ENCODE results near the gene INSRR.
A peak's percentile ranks its signal among the peaks of the same experiment; 100 is the strongest.

Gene INSRR

DNA sequence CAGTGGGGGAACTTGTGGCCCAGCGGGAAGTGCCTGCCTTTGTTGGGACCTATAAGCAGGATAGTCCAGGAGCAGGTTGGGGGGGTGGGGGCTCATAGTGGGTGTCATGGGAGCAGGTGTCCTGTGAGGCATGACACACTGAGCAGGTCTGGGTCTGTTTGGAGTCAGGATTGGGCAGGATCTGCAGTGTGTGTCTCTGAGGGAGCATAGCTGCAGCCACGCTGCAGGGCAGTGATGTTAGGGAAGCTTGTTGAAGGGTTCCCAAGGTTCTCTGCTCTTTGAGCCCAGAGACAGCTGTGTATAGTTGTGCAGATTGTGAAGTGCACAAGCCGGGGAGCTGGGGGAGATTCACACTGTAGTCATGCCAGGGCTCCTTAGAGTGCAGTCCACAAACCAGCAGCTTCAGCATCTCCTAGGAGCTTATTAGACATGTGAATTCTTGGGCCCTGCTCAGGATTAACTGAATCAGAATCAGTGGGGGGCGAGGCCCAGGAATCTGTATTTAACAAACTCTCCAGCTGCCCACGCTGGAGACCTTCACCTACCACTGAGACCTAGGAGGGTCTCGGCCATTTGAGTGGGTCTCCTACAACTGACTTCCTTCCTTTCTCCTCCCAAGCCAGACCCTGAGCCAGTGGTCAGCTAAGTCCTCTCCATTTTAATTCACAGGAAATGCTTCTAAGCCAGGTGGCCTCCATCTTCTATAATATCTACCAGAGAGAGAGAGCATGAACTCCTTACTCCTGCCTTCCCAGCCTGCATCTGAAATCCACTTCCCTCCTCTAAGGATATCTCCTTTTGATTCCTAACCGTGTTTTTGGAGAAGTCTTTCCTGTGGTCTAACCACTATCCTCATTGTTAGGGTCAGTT, 11.1 kb downstream of the INSRR start:
- no peak for DNase-seq

GRCh38 chr1:156846643-156847042, 12.3 kb downstream of the INSRR start:
- DNase-seq = no peak

DNA sequence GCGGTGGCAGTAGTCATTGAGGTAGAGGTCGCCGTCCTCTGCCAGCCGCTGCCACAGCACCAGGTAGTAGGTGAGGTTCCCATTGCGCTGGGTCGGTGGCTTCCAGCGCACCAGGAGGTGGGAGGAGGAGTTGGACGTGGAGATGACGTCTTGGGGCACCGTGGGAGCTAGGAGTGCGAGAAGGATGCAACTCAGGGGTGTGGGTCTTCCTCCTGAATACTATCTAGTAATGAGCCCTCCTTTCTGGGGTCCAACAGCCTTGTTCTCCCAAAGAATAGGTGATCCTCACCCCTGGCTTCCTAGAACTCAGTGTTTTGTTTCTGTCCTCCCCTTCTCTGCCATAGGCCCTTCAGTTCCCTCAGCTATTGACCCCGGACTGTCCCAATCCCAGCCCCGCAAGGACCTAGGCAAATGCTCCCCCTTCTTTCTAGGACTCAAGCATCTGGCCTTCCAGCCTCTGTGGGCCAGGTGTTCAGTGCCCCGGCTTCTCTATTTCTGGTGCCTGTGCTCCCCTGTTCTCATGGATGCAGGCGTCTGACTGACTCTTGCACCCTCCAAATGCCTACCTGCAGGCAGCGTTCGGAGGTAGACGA, 12.9 kb downstream of the INSRR start:
- DNase-seq = no peak

GRCh38 chr1:156845055-156845952, 13.6 kb downstream of the INSRR start:
- DNase-seq = peak; percentile 66

DNA sequence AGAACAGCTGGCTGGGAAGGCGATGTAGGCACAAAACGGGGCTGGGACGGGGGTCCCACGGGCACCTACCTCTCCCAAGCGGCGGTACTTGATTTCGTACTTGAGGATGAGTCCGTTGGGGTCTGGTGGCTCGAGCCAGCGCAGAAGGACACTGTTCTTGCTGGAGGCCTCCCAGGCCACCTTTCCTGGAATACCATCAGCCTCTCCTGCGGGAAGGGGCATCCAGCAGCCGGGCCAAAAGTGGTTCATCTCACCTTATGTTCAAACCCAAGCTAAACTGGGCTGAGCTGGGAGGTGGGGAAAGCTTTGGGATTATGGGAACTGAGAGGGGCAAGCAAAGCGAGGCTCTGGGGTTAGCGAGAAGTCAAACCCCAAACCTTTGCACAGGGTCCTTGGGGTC, 14.3 kb downstream of the INSRR start:
- no peak for DNase-seq

DNA sequence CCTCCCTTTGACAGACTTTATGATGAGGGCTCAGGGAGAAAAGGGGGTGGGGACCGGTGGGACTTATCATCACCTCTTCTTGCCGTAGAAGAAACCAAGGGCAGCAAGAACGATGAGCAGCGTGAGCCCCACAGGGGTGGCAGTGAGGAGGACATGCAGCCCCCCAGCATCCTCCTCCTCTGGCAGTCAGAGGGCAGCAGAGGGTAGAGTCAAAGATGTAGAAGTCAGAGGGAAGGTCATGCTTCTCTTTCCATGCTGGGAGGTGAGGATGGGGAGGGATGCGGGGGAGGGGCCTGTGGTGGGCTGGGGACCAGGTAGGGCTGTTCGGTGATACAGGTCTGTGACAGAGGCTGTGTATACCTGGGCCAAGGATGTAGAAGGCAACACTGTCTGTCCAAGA, 14.8 kb downstream of the INSRR start:
- no peak for DNase-seq

DNA sequence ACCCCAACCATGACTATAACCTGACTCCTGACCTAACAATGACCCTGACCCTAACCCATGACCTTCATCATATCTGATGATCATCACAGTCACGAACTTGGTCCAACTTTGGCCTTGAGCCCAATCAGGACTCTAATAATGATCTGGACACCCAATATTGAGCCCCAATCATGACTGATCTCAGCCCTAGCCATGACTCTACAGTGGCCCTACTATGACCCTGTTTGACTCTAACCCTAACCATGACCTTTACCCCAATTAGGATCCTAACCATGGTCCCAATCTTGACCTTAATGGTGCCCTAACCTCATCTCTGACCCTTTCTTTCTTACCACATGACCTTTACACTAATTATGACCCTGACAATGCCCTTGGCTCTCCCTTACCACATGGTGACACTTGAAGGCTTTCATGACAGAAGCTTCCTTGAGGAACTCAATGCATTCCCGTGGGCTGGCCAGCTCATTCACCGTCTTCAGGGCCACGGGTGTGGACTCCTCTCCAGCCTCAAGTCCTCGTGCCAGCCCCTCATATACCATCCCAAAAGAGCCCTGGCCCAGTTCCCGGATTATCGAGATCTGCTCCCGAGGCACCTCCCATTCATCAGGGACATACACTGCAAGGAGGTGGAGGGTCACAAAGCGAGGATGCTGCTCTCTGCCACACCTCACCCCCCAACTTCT, 16.2 kb downstream of the INSRR start:
- DNase-seq = no peak

- no peak for DNase-seq
Measured at GRCh38 chr1:156841295-156841855, 17.5 kb downstream of the INSRR start.

GRCh38 chr1:156840898-156841279, 18.0 kb downstream of the INSRR start:
- no peak for DNase-seq

DNA sequence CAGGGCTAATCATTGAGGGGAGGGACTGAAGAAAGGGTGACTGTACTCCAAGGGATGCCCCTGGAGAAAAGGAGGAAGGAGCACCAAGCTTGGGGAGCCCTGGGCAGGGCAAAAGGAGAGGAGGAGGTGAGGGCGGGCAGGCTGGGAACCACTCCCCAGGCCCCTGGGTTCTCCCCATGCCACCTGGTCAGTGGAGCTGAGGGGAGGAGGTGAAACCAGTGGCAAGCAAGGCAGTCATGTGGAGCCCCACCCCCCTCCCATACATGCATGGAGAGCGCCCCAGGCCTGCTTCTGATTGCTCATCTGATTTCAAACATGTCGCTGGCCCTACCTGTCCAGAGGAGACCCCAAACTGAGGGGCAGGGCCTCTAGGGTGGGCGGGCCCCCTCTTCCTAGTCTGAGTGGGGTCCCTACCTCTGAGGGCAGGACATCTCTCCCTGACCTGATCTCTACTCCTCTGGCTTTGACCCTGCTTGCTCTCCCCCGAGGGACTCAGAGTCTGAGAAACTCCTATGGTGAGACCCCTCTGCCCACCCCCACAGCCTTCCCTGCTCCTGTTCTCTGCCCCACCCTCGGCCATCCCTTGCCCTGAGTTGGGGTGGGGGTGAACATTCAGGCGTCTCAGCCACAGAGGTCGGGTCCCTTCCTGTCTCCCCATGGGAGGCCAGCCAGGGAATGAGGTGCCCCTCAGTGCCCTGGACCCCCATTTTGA, 18.6 kb downstream of the INSRR start:
- DNase-seq = no peak

DNA sequence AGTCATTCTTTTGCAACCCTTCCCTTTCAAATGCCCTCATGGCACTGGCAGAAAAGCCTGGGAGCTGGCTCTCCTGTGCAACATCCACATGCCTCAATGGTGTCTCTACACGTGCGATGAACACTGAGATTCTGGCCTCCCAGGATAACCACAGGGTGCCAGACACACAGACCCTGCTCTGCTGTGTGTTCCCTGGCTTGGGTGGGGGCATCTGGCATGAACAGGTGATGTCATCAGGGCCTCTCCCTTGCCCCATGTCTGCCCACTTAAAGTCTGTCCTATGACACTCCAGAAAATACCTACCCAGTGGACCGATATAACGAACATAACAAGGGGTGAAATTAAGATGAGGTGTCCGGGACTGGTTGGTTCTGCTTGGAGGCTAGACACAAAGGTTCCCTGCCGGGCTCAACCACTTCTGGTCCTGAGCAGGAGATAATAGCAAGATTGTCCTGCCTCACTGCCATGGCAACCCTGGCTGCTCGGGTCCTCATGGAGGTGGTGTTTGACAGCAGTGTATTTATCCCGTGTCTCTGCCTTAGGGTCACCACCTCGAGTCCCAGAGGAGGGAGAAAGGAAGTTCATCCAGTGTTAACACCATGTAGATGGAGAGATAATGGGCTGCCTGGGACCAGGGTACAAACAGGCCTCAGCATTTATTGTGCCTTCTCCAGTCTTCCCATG, 19.3 kb downstream of the INSRR start:
- DNase-seq = no peak

DNA sequence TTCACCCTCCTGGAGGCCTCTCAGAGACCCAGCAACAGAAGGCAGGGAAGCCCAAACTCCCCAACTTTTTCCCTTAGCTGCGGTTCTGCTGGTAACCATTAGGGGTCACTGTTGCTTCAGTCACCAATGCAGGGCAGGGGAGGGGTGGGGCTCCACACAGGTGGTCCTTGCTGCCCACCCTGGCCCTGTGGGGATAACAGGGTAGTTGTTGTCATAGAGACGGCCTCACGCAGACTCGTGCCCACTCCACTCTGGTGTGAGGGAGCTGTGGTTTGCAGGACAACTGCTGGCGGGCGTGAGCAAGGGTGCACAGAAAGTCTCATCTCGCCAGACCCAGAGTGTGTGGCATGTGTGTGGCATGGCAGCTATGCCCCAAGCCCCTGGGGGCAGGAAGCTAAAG, 19.9 kb downstream of the INSRR start:
- DNase-seq = peak; percentile 71

- DNase-seq = no peak
Measured at GRCh38 chr1:156836892-156837291, 22.0 kb downstream of the INSRR start.

DNA sequence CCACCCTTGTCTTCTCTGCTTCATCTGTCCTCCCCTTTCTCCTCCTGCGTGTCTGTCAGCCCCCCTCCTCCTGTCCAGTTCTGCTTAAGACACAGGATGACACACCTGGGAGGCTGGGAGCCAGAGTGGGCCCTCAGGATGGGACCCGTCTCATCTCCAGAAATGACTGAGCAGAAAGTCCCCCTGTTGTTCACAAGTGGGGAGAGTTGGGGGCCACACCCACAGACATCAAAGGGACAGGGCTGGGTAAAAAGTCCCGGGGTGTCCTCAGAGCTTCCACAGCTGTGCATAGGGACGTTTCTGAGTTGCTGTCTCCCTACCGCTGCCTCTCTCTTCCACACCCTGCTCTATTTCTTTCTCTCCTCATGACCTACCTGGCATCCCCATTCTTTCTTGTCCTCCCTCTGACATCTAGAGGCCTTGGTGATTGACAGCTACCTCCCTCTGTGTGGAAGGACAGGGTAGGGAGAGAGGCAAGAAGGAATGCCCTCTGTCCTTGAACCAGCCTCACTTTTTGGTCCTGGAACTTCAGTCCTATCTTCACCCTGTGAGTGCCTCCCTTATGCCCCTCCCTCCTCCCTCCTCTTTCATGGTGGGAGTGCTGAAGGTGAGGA, 22.8 kb downstream of the INSRR start:
- DNase-seq = peak; percentile 76

- no peak for DNase-seq
Measured at GRCh38 chr1:156834322-156834721, 24.6 kb downstream of the INSRR start.

DNA sequence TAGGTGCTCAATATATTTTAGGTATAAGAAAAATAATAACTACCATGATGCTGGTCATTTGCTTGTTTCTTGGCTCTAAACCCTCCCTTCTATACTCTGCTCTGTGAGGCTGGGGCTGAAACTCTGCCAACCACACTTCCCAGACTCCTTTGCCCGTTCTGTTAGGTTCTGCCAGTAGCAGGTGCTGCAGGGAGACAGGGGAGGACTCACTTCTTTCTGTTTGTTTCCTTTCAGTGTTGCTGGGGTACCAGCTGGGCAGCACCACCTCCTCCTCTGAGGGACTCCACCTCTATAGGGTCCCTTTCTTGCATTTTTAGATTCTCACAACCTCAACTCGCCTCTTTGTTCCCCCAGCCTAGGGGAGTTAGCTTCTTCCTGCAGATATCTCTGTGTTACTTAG, 25.3 kb downstream of the INSRR start:
- DNase-seq = no peak

DNA sequence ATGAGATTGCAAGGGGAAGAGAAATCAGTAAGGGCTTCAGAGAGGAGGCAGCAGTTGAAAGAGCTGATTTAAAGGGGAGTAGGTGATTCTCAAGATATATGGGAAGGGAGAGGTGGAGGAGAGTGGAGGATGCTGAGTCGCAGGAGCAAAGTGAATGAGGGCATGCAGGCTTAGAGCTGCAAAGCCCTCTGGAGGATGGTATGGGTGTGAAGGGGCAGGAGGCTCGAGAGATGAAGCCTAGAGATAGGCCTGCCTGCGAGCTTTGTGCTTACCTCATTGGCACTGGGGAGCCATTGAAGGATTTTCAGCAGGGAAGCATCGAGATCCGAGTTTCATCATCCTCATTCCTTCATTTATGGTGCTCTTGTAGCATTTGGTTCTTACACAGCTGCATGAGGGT, 26.5 kb downstream of the INSRR start:
- DNase-seq = no peak

GRCh38 chr1:156828400-156829124, 30.4 kb downstream of the INSRR start:
- DNase-seq = no peak

GRCh38 chr1:156826630-156827029, 32.3 kb downstream of the INSRR start:
- no peak for DNase-seq

- DNase-seq = no peak
Measured at GRCh38 chr1:156823210-156823790, 35.6 kb downstream of the INSRR start.
